ENCODE measurements around the gene EFNA5. TPM values are rescaled to one million over a fixed set of nuclear protein-coding genes. Genes with fewer than 3 reads are reported as not detected.

The EFNA5 gene
- total RNA-seq, 1 donor from 2014 or later: 12.6 TPM

DNA sequence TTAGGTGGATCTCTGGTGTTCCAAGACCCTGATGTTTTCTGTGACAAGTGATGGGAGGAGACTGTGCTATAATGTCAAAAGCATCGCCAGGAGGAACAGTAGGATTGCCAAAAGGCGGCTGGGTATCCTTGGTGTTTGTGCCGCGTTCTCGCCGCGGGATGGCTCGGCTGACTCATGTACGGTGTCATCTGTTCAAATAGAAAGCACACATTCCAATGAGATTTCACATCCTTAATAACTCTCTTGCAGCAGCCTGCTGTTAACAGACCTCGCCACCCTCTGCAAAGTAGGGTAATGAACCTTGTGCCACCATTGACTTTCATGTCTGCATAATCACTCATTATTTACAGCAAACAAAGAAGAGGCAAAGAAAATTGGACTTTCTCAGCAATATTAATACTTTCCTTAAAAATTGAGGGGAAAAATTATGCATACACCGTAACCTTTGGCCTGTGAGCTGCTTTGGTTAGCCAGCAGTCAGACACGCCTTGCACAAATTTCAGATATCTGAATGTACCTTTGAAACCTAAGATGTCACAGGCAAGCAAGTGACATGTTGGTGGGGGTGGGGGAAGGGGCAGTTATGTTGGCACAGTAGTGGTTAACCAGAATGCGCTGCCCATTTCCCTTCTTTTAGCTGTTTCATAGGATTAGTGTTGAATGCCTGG, 289.4 kb downstream of the EFNA5 start:
- TF ChIP-seq, protein P1, sequence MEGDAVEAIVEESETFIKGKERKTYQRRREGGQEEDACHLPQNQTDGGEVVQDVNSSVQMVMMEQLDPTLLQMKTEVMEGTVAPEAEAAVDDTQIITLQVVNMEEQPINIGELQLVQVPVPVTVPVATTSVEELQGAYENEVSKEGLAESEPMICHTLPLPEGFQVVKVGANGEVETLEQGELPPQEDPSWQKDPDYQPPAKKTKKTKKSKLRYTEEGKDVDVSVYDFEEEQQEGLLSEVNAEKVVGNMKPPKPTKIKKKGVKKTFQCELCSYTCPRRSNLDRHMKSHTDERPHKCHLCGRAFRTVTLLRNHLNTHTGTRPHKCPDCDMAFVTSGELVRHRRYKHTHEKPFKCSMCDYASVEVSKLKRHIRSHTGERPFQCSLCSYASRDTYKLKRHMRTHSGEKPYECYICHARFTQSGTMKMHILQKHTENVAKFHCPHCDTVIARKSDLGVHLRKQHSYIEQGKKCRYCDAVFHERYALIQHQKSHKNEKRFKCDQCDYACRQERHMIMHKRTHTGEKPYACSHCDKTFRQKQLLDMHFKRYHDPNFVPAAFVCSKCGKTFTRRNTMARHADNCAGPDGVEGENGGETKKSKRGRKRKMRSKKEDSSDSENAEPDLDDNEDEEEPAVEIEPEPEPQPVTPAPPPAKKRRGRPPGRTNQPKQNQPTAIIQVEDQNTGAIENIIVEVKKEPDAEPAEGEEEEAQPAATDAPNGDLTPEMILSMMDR (IDR thresholded peaks at IDR 0.05; ENCODE audit: insufficient read depth, low read length, poor library complexity, severe bottlenecking): no peak
- no peak overlapping the region for H3K4me3 ChIP-seq (ENCODE audit: low read depth, low read length)
- no peak for DNase-seq (ENCODE audit: low read depth)
- no peaks in the 10 kb centered on the region for H3K36me3 ChIP-seq (ENCODE audit: control insufficient read depth, insufficient read depth, low read length)
- no peaks in the 10 kb centered on the region for H3K27me3 ChIP-seq (ENCODE audit: control insufficient read depth, insufficient read depth, low read length)

DNA sequence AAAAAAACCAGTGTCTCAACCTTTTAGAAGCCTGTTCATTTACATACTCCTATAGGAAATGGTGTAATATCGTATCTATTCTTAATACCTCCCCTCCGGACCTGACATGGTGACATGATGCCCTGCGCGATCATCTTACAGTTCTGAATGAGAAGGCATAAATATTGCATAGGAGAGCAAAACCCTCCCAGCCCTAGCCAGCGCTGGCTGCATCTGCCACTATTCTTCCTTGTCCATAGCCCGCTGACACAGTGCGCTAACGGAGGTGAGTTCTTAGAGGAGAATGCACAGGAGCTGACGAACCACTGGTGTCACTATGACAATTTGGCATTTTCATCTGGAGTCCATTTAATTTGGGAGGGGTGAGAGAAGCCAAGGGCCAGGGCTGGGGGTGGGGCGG, 290.1 kb downstream of the EFNA5 start:
- H3K36me3 ChIP-seq (ENCODE audit: control insufficient read depth, insufficient read depth, low read length): no peaks in the 10 kb centered on the region
- DNase-seq (ENCODE audit: low read depth): no peak
- TF ChIP-seq, protein P1 (IDR thresholded peaks at IDR 0.05; ENCODE audit: insufficient read depth, low read length, poor library complexity, severe bottlenecking): no peak
- no peaks in the 10 kb centered on the region for H3K27me3 ChIP-seq (ENCODE audit: control insufficient read depth, insufficient read depth, low read length)
- H3K4me3 ChIP-seq (ENCODE audit: low read depth, low read length): no peak overlapping the region

DNA sequence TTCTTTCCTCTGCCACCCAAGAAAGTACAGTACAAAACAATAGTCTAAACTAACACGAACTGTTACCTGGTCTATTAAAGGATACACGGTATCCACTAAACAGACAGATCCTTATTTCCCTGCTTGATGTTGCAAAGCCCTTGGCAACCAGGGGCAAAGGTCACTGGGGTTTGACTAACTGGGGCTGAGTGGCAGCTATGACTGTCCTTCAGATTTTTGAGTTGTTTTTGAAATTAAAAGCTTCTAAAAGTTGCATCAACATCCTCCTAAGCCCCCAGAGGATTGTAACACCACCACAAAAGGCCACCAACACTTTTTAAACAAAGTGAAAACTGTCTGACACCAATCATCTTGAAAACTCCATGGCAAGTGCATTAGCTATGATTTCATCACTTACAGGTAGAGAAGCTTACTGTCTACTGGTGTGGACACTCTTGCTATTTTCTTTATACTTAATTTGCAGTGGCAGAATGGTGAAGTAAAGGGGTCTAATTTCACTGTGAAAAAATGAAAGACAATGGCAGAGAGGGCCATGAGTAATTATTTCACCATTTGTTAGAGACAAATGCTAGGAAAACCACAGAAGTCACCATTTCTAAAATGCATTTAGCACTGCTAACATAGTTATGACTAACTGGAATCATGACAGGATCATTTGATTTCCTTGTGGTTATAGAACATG, 292.4 kb downstream of the EFNA5 start:
- TF ChIP-seq, protein P1 (IDR thresholded peaks at IDR 0.05; ENCODE audit: insufficient read depth, low read length, poor library complexity, severe bottlenecking): no peak
- no peaks in the 10 kb centered on the region for H3K27me3 ChIP-seq (ENCODE audit: control insufficient read depth, insufficient read depth, low read length)
- H3K4me3 ChIP-seq (ENCODE audit: low read depth, low read length): no peak overlapping the region
- DNase-seq (ENCODE audit: low read depth): no peak
- H3K36me3 ChIP-seq (ENCODE audit: control insufficient read depth, insufficient read depth, low read length): no peaks in the 10 kb centered on the region

DNA sequence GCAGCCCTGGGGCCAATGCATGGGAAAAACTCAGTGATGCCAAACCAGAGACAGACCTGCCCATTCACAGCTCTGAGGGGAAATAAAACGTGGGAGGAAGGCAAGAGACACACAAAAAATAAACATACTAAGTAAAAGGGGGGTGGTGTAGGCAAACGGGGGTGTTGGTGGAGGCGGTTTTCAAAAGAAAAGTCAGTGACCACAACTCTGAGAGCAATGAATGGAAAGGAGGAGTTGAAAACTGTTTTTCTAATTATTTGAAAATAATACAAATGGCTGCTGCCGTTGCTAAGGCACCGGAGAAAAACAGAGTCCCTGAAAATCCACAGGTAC, 293.5 kb downstream of the EFNA5 start:
- H3K27me3 ChIP-seq (ENCODE audit: control insufficient read depth, insufficient read depth, low read length): no peaks in the 10 kb centered on the region
- DNase-seq (ENCODE audit: low read depth): no peak
- TF ChIP-seq, protein P1 (IDR thresholded peaks at IDR 0.05; ENCODE audit: insufficient read depth, low read length, poor library complexity, severe bottlenecking): no peak
- H3K36me3 ChIP-seq (ENCODE audit: control insufficient read depth, insufficient read depth, low read length): no peaks in the 10 kb centered on the region
- no peak overlapping the region for H3K4me3 ChIP-seq (ENCODE audit: low read depth, low read length)

DNA sequence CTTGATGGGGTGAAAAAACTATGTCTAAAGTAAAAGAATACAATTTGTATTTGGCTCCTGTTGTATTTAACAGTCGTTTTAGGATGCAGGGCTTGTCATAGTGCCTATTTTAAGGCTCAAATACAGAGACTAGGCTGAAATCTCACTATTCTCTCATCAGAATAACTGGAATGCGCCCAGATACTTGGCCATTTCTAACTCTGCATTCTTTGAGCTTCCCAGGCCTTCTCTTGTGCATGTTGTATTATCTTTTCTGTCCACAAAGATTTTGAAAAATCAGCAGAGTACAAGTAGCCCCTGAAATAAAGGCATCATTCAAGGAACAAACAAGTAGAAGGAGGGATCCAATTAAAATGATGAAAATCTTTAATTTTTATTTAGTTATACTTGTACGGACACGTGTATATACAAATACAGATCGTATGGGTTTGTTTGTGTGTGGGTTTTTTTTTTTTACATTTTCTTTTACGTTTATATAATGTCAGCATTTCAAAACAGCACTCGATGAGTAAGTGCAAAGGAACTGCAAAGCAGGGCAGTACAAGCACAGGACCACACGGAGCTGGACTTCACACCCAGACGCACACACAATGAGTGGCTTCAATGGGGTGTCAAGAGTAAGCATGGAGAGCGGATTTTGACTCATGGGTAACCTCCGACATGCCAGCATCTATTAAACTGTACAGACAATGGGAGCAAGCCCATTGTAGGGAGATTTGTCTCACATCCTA, 294.0 kb downstream of the EFNA5 start:
- no peak for DNase-seq (ENCODE audit: low read depth)
- H3K4me3 ChIP-seq (ENCODE audit: low read depth, low read length): no peak overlapping the region
- H3K27me3 ChIP-seq (ENCODE audit: control insufficient read depth, insufficient read depth, low read length): no peaks in the 10 kb centered on the region
- H3K36me3 ChIP-seq (ENCODE audit: control insufficient read depth, insufficient read depth, low read length): no peaks in the 10 kb centered on the region
- TF ChIP-seq, protein P1 (IDR thresholded peaks at IDR 0.05; ENCODE audit: insufficient read depth, low read length, poor library complexity, severe bottlenecking): no peak
